Smooth muscle cell (in vitro differentiated cells): ENCODE results near the gene RAB27B. TPM values are rescaled to one million over a fixed set of nuclear protein-coding genes. Genes with fewer than 3 reads are reported as not detected.
A peak's percentile ranks its signal among the peaks of the same experiment; 100 is the strongest.

Source experiments
- DNase-seq: peaks from one replicate; lab custom pipeline; 2025; ENCODE audit not compliant: unreplicated experiment; lab: John Stamatoyannopoulos, UW
- H2AFZ ChIP-seq: fragments of 200-600 bp; sonication (generic); 2 replicates; pipeline ENCODE4 v1.6.0; 2016; ENCODE audit warnings: antibody characterized with exemption, low read depth, mild to moderate bottlenecking
- H3F3A ChIP-seq: fragments of 200-600 bp; sonication (generic); 2 replicates; pipeline ENCODE4 v1.6.0; 2017; ENCODE audit warnings: antibody characterized with exemption, low read depth
- H3K27ac ChIP-seq: fragments of 200-600 bp; sonication (generic); 2 replicates; pipeline ENCODE4 v1.5.1; 2016; ENCODE audit warnings: low read depth, mild to moderate bottlenecking
- H3K27me3 ChIP-seq: fragments of 200-600 bp; sonication (generic); 2 replicates; pipeline ENCODE4 v1.6.1; 2016; ENCODE audit warnings: low read depth, mild to moderate bottlenecking
- H3K36me3 ChIP-seq: fragments of 200-600 bp; sonication (generic); 2 replicates; pipeline ENCODE4 v1.5.1; 2016; ENCODE audit warnings: low read depth
- H3K4me1 ChIP-seq: fragments of 200-600 bp; sonication (generic); 2 replicates; pipeline ENCODE4 v1.5.1; 2016; ENCODE audit warnings: low read depth
- H3K4me2 ChIP-seq: fragments of 200-600 bp; sonication (generic); 2 replicates; pipeline ENCODE4 v1.6.0; 2016; ENCODE audit warnings: mild to moderate bottlenecking
- H3K4me3 ChIP-seq: fragments of 200-600 bp; sonication (generic); 2 replicates; pipeline ENCODE4 v1.5.1; 2016; ENCODE audit warnings: mild to moderate bottlenecking
- H3K79me2 ChIP-seq: fragments of 200-600 bp; sonication (generic); 2 replicates; pipeline ENCODE4 v1.6.0; 2016; ENCODE audit warnings: low read depth, mild to moderate bottlenecking
- H3K9ac ChIP-seq: fragments of 200-600 bp; sonication (generic); 2 replicates; pipeline ENCODE4 v1.6.0; 2016; ENCODE audit warnings: low read depth
- H3K9me3 ChIP-seq: fragments of 200-600 bp; sonication (generic); replicated peaks from 2 replicates; pipeline ENCODE4 v1.5.1; 2016; ENCODE audit warnings: low read depth
- H4K20me1 ChIP-seq: fragments of 200-600 bp; sonication (generic); 2 replicates; pipeline ENCODE4 v1.6.0; 2016; ENCODE audit warnings: low read depth
- WGBS: methylation state at CpG from one replicate; pipeline ENCODE4 v1.1.7; 2016; ENCODE audit warnings: low lambda C conversion rate; 5-methylcytosine and 5-hydroxymethylcytosine counted together
- polyA plus RNA-seq: library from polyadenylated mRNA; unstranded; fragments of >200 nt; fragmentation: Nextera tagmentation; extraction: Ambion mirVana; gene quantifications from 2 replicates; pipeline ENCODE4 v1.2.1, GENCODE V29; 2016
- total RNA-seq: library from RNA; depleted of rRNA; stranded (reverse); fragments of >200 nt; gene quantifications from 2 replicates; pipeline ENCODE4 v1.2.3, GENCODE V29; 2014
- TF ChIP-seq, protein P1 (sequence below): fragments of 200-600 bp; sonication (generic); IDR thresholded peaks from 2 replicates; pipeline ENCODE4 v1.5.1; 2017; ENCODE audit warnings: borderline replicate concordance, mild to moderate bottlenecking, antibody characterized with exemption; ENCODE audit not compliant: insufficient read depth, poor library complexity, severe bottlenecking

The RAB27B gene
- total and polyA plus RNA-seq, 2 experiments from 2014 or later, result 0.98 to 9.5 TPM

DNA sequence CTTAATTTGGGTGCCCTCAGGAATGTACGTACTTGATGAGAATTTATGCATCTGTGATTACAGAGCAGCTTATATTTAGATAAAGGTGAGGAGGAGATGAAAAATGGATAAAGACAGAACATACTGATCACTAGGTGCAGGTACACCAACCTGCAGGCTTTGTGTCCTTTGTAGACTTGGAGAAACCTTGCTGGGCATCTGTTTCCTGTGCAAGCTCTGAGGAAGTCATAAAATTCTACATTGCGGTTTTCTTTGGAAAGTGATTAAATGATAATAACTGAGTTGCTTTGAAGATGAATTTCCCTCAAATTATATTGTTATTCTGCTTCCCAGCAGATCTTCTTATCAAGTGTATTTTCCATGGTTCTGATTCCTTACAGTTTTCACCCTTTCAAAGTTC, 7.7 kb downstream of the RAB27B start:
- H4K20me1 ChIP-seq, result no peaks in the 10 kb centered on the region
- no peak for DNase-seq
- TF ChIP-seq, protein P1, sequence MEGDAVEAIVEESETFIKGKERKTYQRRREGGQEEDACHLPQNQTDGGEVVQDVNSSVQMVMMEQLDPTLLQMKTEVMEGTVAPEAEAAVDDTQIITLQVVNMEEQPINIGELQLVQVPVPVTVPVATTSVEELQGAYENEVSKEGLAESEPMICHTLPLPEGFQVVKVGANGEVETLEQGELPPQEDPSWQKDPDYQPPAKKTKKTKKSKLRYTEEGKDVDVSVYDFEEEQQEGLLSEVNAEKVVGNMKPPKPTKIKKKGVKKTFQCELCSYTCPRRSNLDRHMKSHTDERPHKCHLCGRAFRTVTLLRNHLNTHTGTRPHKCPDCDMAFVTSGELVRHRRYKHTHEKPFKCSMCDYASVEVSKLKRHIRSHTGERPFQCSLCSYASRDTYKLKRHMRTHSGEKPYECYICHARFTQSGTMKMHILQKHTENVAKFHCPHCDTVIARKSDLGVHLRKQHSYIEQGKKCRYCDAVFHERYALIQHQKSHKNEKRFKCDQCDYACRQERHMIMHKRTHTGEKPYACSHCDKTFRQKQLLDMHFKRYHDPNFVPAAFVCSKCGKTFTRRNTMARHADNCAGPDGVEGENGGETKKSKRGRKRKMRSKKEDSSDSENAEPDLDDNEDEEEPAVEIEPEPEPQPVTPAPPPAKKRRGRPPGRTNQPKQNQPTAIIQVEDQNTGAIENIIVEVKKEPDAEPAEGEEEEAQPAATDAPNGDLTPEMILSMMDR, result no peak
- no peak overlapping the region for H3K9ac ChIP-seq
- no peaks in the 10 kb centered on the region for H3K27me3 ChIP-seq
- no peaks in the 10 kb centered on the region for H3K9me3 ChIP-seq
- H3K36me3 ChIP-seq, result no peaks in the 10 kb centered on the region
- H3K4me2 ChIP-seq, result no peak overlapping the region
- H3K79me2 ChIP-seq, result no peaks in the 10 kb centered on the region
- 70% methylated on average over 2 of the region's 2 CpGs for WGBS
- no peak overlapping the region for H3K27ac ChIP-seq
- H3F3A ChIP-seq, result no peaks in the 10 kb centered on the region
- no peak overlapping the region for H2AFZ ChIP-seq
- H3K4me1 ChIP-seq, result no peaks in the 10 kb centered on the region
- no peak overlapping the region for H3K4me3 ChIP-seq

DNA sequence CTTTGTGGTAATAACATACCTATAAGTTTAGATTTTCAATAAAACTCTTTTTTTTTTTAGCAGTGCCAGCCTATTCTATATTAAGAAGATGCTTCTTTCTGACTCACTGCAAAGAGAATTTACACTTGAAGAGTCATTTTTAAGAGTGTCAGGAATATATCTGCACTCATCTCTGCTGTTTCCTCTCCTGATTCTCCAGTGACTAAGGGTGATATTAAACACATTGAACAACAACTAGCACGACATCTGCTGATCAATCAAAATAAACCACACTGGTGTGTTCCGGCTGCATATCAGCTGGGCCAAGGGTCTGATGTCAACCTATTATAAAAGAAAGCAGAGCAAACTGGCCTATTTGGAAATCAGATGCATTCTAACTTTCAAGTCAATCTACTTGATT, 15.0 kb downstream of the RAB27B start:
- H3K9ac ChIP-seq, result no peak overlapping the region
- H3F3A ChIP-seq, result no peaks in the 10 kb centered on the region
- no peak overlapping the region for H3K4me3 ChIP-seq
- no peak overlapping the region for H3K27ac ChIP-seq
- no peaks in the 10 kb centered on the region for H3K9me3 ChIP-seq
- no peak for DNase-seq
- H2AFZ ChIP-seq, result no peak overlapping the region
- no peak overlapping the region for H3K4me2 ChIP-seq
- TF ChIP-seq, protein P1, result no peak
- H3K27me3 ChIP-seq, result no peaks in the 10 kb centered on the region
- H3K79me2 ChIP-seq, result no peaks in the 10 kb centered on the region
- no peaks in the 10 kb centered on the region for H3K36me3 ChIP-seq
- H4K20me1 ChIP-seq, result no peaks in the 10 kb centered on the region
- H3K4me1 ChIP-seq, result peaks cover 5% of the 10 kb centered on the region
- WGBS, result 51% methylated on average over 2 of the region's 2 CpGs

DNA sequence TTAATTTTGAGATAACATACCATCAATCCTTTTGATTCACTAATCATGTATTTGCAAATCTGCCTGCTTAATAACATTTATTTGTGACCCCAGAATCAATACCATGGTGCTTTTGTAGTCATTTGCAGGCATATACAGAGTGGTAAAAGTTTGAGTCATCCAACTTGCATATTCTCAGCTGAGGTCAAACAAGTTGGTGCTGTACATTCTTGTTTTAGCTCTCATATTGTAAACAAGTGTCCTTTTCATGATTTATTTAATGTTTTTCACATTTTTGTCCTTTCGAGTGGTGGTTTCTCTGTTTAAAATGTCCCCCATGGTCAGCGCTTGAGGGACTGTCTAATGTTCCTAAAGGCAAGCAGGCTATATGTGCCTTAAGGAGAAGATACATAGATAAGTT, 17.5 kb downstream of the RAB27B start:
- Histone ChIP-seq H3K4me3 (no peak overlapping the region), H3K36me3 (no peaks in the 10 kb centered on the region), H3F3A (no peaks in the 10 kb centered on the region), H3K9me3 (no peaks in the 10 kb centered on the region), H3K27me3 (no peaks in the 10 kb centered on the region), H3K4me2 (no peak overlapping the region), H3K4me1 (peaks cover 5% of the 10 kb centered on the region), H3K9ac (no peak overlapping the region), H3K27ac (peak overlapping the region; percentile 26), H4K20me1 (no peaks in the 10 kb centered on the region), H3K79me2 (no peaks in the 10 kb centered on the region), H2AFZ (no peak overlapping the region)
- TF ChIP-seq, protein P1, result no peak
- no peak for DNase-seq
- WGBS, result 18% methylated on average over 2 of the region's 2 CpGs

DNA sequence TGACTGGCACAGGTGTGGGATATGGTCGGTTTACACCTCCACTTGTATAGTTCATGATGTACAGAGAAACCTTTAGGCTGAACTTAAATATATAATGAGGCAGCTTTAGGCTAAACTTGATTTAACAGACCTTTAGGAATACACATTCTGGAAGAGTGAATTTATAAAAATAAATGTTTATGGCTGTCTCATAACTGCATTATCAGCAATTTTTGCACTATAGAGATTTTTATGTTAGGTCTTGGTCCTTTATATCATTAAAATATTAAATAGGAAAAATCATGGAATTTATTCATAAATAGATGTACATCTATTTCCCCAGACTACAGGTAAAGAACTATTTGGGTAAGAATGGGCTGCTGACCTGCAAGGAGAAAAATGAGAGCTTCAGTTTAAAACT, 19.8 kb downstream of the RAB27B start:
- no peak overlapping the region for H3K4me2 ChIP-seq
- no peaks in the 10 kb centered on the region for H3K36me3 ChIP-seq
- H3K27me3 ChIP-seq, result no peaks in the 10 kb centered on the region
- WGBS, result 96% methylated on average over 1 of the region's 1 CpG
- H3K4me3 ChIP-seq, result no peak overlapping the region
- no peak overlapping the region for H3K27ac ChIP-seq
- no peaks in the 10 kb centered on the region for H3K9me3 ChIP-seq
- H2AFZ ChIP-seq, result no peak overlapping the region
- H4K20me1 ChIP-seq, result no peaks in the 10 kb centered on the region
- H3F3A ChIP-seq, result no peaks in the 10 kb centered on the region
- H3K4me1 ChIP-seq, result peaks cover 5% of the 10 kb centered on the region
- TF ChIP-seq, protein P1, result no peak
- no peaks in the 10 kb centered on the region for H3K79me2 ChIP-seq
- DNase-seq, result no peak
- H3K9ac ChIP-seq, result no peak overlapping the region
